ENCODE results near the gene CHD1.
"Not testable (repeated sequence)": the region's sequence is repeated elsewhere in the genome, so short reads cannot be mapped to it uniquely, and the experiment has no call there.

CHD1 gene

GRCh38 chr5:98962587-98962986 is 33.8 kb upstream of the CHD1 start:
- no peaks in the 10 kb centered on the region for H3K36me3 ChIP-seq (ENCODE audit: control insufficient read depth, insufficient read depth, low read length)
- H3K4me1 ChIP-seq (ENCODE audit: control insufficient read depth, insufficient read depth, low read length), result no peaks in the 10 kb centered on the region
- DNase-seq (ENCODE audit: low read depth, low spot score), result no peak
- H3K9me3 ChIP-seq (ENCODE audit: control insufficient read depth, insufficient read depth, low read length), result no peaks in the 10 kb centered on the region
- H3K27me3 ChIP-seq (ENCODE audit: control insufficient read depth, insufficient read depth, low read length), result no peaks in the 10 kb centered on the region; the same call in 1 of the 2 replicates
- H3K4me3 ChIP-seq (ENCODE audit: low read length), result no peak overlapping the region
- no peak overlapping the region for H3K27ac ChIP-seq (ENCODE audit: low read length)

- no peak for DNase-seq (ENCODE audit: low read depth, low spot score)
- Histone ChIP-seq H3K36me3 (ENCODE audit: control insufficient read depth, insufficient read depth, low read length) (no peaks in the 10 kb centered on the region), H3K27ac (ENCODE audit: low read length) (no peak overlapping the region), H3K4me3 (ENCODE audit: low read length) (no peak overlapping the region), H3K4me1 (ENCODE audit: control insufficient read depth, insufficient read depth, low read length) (no peaks in the 10 kb centered on the region), H3K27me3 (ENCODE audit: control insufficient read depth, insufficient read depth, low read length) (no peaks in the 10 kb centered on the region; the same call in 1 of the 2 replicates), H3K9me3 (ENCODE audit: control insufficient read depth, insufficient read depth, low read length) (no peaks in the 10 kb centered on the region)
- WGBS (ENCODE audit: insufficient coverage, insufficient read length), result no CpG with 5 or more reads among the region's 3 CpGs
These were observed 33.0 kb upstream of the CHD1 start for GRCh38 chr5:98961665-98962344.

GRCh38 chr5:98957307-98957706 is 28.5 kb upstream of the CHD1 start:
- Histone ChIP-seq H3K4me1 (ENCODE audit: control insufficient read depth, insufficient read depth, low read length) (no peaks in the 10 kb centered on the region), H3K36me3 (ENCODE audit: control insufficient read depth, insufficient read depth, low read length) (no peaks in the 10 kb centered on the region), H3K27me3 (ENCODE audit: control insufficient read depth, insufficient read depth, low read length) (no peaks in the 10 kb centered on the region), H3K27ac (ENCODE audit: low read length) (no peak overlapping the region), H3K9me3 (ENCODE audit: control insufficient read depth, insufficient read depth, low read length) (no peaks in the 10 kb centered on the region), H3K4me3 (ENCODE audit: low read length) (no peak overlapping the region)
- no CpG with 5 or more reads among the region's 2 CpGs for WGBS (ENCODE audit: insufficient coverage, insufficient read length)
- DNase-seq (ENCODE audit: low read depth, low spot score), result no peak

GRCh38 chr5:98955888-98956287 is 27.1 kb upstream of the CHD1 start:
- not testable (repeated sequence) for H3K36me3 ChIP-seq (ENCODE audit: control insufficient read depth, insufficient read depth, low read length); H3K4me3 ChIP-seq (ENCODE audit: low read length); H3K27ac ChIP-seq (ENCODE audit: low read length); H3K9me3 ChIP-seq (ENCODE audit: control insufficient read depth, insufficient read depth, low read length); H3K4me1 ChIP-seq (ENCODE audit: control insufficient read depth, insufficient read depth, low read length); H3K27me3 ChIP-seq (ENCODE audit: control insufficient read depth, insufficient read depth, low read length); DNase-seq (ENCODE audit: low read depth, low spot score)
- no CpG with 5 or more reads among the region's 3 CpGs for WGBS (ENCODE audit: insufficient coverage, insufficient read length)

- H3K36me3 ChIP-seq (ENCODE audit: control insufficient read depth, insufficient read depth, low read length); H3K27ac ChIP-seq (ENCODE audit: low read length); H3K9me3 ChIP-seq (ENCODE audit: control insufficient read depth, insufficient read depth, low read length); H3K27me3 ChIP-seq (ENCODE audit: control insufficient read depth, insufficient read depth, low read length); DNase-seq (ENCODE audit: low read depth, low spot score); H3K4me1 ChIP-seq (ENCODE audit: control insufficient read depth, insufficient read depth, low read length); H3K4me3 ChIP-seq (ENCODE audit: low read length): not testable (repeated sequence)
- no CpG with 5 or more reads among the region's 2 CpGs for WGBS (ENCODE audit: insufficient coverage, insufficient read length)
These were observed 26.7 kb upstream of the CHD1 start for GRCh38 chr5:98955471-98955870.

- DNase-seq (ENCODE audit: low read depth, low spot score), result no peak
These were observed 25.7 kb upstream of the CHD1 start for GRCh38 chr5:98954392-98955028.

GRCh38 chr5:98942847-98943246 is 14.0 kb upstream of the CHD1 start:
- no CpG with 5 or more reads among the region's 3 CpGs for WGBS (ENCODE audit: insufficient coverage, insufficient read length)

More at GRCh38 chr5:98954392-98955028, 25.7 kb upstream of the CHD1 start:
- no peaks in the 10 kb centered on the region for H3K9me3 ChIP-seq (ENCODE audit: control insufficient read depth, insufficient read depth, low read length)
- no peaks in the 10 kb centered on the region for H3K27me3 ChIP-seq (ENCODE audit: control insufficient read depth, insufficient read depth, low read length)
- H3K27ac ChIP-seq (ENCODE audit: low read length), result no peak overlapping the region
- no peaks in the 10 kb centered on the region for H3K36me3 ChIP-seq (ENCODE audit: control insufficient read depth, insufficient read depth, low read length)
- no peak overlapping the region for H3K4me3 ChIP-seq (ENCODE audit: low read length)
- no peaks in the 10 kb centered on the region for H3K4me1 ChIP-seq (ENCODE audit: control insufficient read depth, insufficient read depth, low read length)
- no CpG with 5 or more reads among the region's 5 CpGs for WGBS (ENCODE audit: insufficient coverage, insufficient read length)

GRCh38 chr5:98941131-98941883 is 12.5 kb upstream of the CHD1 start:
- Histone ChIP-seq H3K27me3 (ENCODE audit: control insufficient read depth, insufficient read depth, low read length) (no peaks in the 10 kb centered on the region), H3K9me3 (ENCODE audit: control insufficient read depth, insufficient read depth, low read length) (no peaks in the 10 kb centered on the region), H3K27ac (ENCODE audit: low read length) (no peak overlapping the region), H3K4me3 (ENCODE audit: low read length) (no peak overlapping the region), H3K4me1 (ENCODE audit: control insufficient read depth, insufficient read depth, low read length) (no peaks in the 10 kb centered on the region), H3K36me3 (ENCODE audit: control insufficient read depth, insufficient read depth, low read length) (no peaks in the 10 kb centered on the region)
- DNase-seq (ENCODE audit: low read depth, low spot score), result no peak
- WGBS (ENCODE audit: insufficient coverage, insufficient read length), result no CpG with 5 or more reads among the region's 6 CpGs

More at GRCh38 chr5:98942847-98943246, 14.0 kb upstream of the CHD1 start:
- Histone ChIP-seq H3K27ac (ENCODE audit: low read length) (no peak overlapping the region), H3K27me3 (ENCODE audit: control insufficient read depth, insufficient read depth, low read length) (no peaks in the 10 kb centered on the region), H3K36me3 (ENCODE audit: control insufficient read depth, insufficient read depth, low read length) (no peaks in the 10 kb centered on the region), H3K4me1 (ENCODE audit: control insufficient read depth, insufficient read depth, low read length) (no peaks in the 10 kb centered on the region), H3K4me3 (ENCODE audit: low read length) (no peak overlapping the region), H3K9me3 (ENCODE audit: control insufficient read depth, insufficient read depth, low read length) (no peaks in the 10 kb centered on the region)
- DNase-seq (ENCODE audit: low read depth, low spot score), result no peak

- H3K36me3 ChIP-seq (ENCODE audit: control insufficient read depth, insufficient read depth, low read length), result no peaks in the 10 kb centered on the region
- no peak for DNase-seq (ENCODE audit: low read depth, low spot score)
- H3K4me3 ChIP-seq (ENCODE audit: low read length), result no peak overlapping the region
- no peaks in the 10 kb centered on the region for H3K4me1 ChIP-seq (ENCODE audit: control insufficient read depth, insufficient read depth, low read length)
- H3K27ac ChIP-seq (ENCODE audit: low read length), result no peak overlapping the region
- no peaks in the 10 kb centered on the region for H3K27me3 ChIP-seq (ENCODE audit: control insufficient read depth, insufficient read depth, low read length)
- WGBS (ENCODE audit: insufficient coverage, insufficient read length), result no CpG with 5 or more reads among the region's 2 CpGs
- H3K9me3 ChIP-seq (ENCODE audit: control insufficient read depth, insufficient read depth, low read length), result no peaks in the 10 kb centered on the region
These were observed 11.8 kb upstream of the CHD1 start for GRCh38 chr5:98940581-98940980.

GRCh38 chr5:98938464-98938863 is 9.7 kb upstream of the CHD1 start:
- no CpG with 5 or more reads among the region's 2 CpGs for WGBS (ENCODE audit: insufficient coverage, insufficient read length)
- Histone ChIP-seq H3K4me3 (ENCODE audit: low read length) (no peak overlapping the region), H3K9me3 (ENCODE audit: control insufficient read depth, insufficient read depth, low read length) (no peaks in the 10 kb centered on the region), H3K36me3 (ENCODE audit: control insufficient read depth, insufficient read depth, low read length) (no peaks in the 10 kb centered on the region), H3K27ac (ENCODE audit: low read length) (no peak overlapping the region), H3K27me3 (ENCODE audit: control insufficient read depth, insufficient read depth, low read length) (no peaks in the 10 kb centered on the region), H3K4me1 (ENCODE audit: control insufficient read depth, insufficient read depth, low read length) (no peaks in the 10 kb centered on the region)
- DNase-seq (ENCODE audit: low read depth, low spot score), result no peak
